C4-2B (cell line): ENCODE data around the gene TNFSF8.
A peak's percentile ranks its signal among the peaks of the same experiment; 100 is the strongest.

Experiments used
- H3K27ac ChIP-seq: fragments of 450-650 bp; 2 replicates; pipeline ENCODE4 v1.5.1; 2017
- ZFX ChIP-seq: fragments of 450-650 bp; IDR thresholded peaks from 2 replicates; pipeline ENCODE4 v1.6.1; 2017
- TF ChIP-seq, protein P1 (sequence below): fragments of 450-650 bp; conservative IDR thresholded peaks from 2 replicates; pipeline ENCODE4 v1.5.1; 2017; ENCODE audit warnings: mild to moderate bottlenecking

Gene TNFSF8

DNA sequence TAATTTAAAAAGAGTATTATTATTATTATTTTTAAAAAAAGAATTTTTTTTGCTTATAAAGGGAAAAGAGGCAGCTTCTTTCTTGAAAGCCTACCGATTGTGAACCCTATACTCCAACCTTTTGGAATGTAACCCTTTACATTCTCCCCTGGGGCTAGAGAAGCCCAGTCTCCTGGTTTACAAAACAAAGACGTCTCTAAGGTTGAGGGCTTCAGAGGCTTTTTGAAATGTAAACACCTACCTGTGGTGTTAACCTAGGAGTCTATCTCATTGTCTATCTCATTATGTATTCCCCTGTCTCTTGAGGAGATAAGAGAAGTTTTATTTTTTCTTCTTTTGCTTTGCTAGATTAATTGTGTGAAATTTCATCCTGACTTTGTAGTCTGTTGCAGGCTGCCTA lies 4.7 kb downstream of the TNFSF8 start:
- no peak overlapping the region for H3K27ac ChIP-seq

DNA sequence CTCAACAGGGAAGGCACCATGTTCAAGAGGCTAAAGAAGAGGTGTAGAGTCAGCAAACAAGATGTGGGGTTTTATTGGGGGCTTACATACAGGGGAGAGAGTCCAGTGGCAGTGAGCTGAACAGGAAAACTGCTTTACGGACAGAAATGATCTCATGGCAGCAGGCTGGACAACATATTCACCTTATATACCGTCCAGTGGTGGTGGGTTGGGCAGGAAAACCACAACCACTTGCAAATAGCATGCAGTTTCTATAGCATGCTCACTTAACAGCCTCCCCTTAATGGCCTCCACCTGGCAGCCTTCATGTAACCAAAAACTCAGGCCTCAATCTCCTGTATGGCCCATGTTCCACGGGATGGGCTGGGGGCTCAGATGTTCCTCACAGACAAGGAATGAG lies 5.4 kb downstream of the TNFSF8 start:
- H3K27ac ChIP-seq: no peak overlapping the region
- TF ChIP-seq, protein P1, sequence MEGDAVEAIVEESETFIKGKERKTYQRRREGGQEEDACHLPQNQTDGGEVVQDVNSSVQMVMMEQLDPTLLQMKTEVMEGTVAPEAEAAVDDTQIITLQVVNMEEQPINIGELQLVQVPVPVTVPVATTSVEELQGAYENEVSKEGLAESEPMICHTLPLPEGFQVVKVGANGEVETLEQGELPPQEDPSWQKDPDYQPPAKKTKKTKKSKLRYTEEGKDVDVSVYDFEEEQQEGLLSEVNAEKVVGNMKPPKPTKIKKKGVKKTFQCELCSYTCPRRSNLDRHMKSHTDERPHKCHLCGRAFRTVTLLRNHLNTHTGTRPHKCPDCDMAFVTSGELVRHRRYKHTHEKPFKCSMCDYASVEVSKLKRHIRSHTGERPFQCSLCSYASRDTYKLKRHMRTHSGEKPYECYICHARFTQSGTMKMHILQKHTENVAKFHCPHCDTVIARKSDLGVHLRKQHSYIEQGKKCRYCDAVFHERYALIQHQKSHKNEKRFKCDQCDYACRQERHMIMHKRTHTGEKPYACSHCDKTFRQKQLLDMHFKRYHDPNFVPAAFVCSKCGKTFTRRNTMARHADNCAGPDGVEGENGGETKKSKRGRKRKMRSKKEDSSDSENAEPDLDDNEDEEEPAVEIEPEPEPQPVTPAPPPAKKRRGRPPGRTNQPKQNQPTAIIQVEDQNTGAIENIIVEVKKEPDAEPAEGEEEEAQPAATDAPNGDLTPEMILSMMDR: no peak
- no peak for TF ChIP-seq ZFX

More for the DNA sequence above, 4.7 kb downstream of the TNFSF8 start:
- TF ChIP-seq, protein P1: no peak
- TF ChIP-seq ZFX: no peak

DNA sequence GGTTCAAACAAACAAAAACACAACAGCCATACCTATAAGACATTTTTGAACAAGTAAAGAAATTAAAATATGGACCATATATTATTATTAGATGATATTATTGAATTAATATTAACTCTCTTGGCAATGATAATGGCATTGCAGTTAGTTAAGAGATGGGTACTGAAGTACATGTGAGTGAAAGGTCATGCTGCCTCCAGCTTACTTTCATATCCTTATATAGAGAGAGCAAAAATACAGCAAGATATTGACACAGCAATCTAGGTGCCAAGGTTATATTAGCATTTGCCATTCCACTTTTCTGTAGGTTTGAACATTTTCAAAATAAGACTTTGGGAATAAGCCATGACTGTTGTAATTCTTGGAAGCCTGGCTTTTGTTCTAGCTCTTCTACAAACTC lies 6.1 kb downstream of the TNFSF8 start:
- TF ChIP-seq, protein P1: no peak
- TF ChIP-seq ZFX: no peak
- no peak overlapping the region for H3K27ac ChIP-seq

DNA sequence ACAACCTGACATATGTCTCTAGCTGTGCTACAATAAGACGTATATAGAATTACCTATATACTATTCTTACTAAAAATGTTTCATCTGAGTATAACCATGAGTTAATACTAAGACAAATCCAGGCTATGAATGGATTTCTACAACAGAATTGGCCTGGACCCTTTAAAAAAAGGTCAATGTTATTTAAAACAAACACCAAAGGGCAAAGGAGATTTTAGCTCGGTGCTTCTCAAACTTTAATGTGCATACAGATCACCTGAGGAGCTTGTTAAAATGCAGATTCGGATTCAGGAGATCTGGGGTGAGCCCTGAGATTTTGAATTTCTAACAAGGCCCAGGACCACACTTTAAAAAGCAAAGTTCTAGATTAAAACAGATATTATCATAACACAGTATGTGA lies 6.5 kb downstream of the TNFSF8 start:
- TF ChIP-seq ZFX: no peak
- TF ChIP-seq, protein P1: no peak
- no peak overlapping the region for H3K27ac ChIP-seq

DNA sequence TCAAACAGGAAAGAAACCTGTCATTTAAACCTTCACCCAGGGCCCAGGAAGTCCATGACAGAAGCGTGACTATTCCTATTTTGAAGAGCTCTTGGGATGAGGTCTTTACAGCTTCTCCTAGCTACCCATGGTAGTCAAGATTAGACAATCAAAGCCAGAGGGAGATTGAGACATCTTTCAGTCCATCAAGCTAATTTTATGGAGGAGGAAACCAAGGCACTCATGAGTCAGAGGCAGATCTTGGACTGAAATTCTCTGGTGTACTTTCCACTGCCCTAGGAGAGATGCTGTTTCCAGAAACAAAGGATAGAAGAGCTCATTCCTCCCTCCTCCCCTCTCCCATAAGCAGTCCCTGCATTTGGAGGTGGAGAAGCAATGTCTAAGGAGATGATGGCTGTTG lies 9.2 kb downstream of the TNFSF8 start:
- H3K27ac ChIP-seq: no peak overlapping the region
- TF ChIP-seq, protein P1: no peak
- TF ChIP-seq ZFX: no peak

DNA sequence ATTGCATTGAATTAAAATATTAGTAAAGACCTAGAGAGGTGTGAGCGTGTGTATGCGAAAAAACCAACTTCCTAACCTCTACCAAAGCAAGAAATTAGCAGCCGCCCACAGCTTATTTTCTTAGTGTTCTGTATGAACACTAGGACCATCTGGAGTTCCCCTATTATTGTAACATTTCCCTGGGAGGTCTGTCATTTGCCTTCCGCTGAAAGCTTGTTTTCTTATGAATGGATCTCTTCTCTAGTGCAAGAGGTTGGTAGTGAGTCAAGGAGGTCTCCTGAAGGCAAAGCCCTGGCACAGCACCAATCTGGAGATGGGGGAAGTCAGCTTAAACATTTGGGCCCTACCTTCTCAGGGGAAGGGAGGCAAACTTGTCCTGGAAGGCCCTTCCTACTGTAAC lies 10.8 kb downstream of the TNFSF8 start:
- TF ChIP-seq, protein P1: no peak
- TF ChIP-seq ZFX: no peak
- H3K27ac ChIP-seq: no peak overlapping the region

DNA sequence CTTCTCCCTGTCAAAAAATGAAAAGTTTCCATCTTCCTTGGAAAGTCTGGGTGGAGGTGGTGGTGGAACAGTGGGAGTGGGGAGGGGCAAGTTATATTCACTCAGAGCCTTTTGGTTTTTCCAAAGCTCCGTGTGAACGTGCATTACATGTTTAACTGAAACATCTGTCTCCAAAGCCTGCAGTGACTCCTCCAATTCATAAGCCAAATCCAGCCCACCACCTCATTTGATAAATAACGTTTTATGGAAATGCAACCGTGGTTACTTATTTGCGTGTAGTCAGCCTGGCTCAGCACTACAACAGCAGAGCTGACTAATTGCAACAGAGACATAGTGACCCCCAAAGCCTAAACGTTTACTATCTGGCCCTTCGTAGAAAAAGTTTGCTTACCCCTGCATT lies 13.9 kb downstream of the TNFSF8 start:
- TF ChIP-seq ZFX: no peak
- TF ChIP-seq, protein P1: no peak
- H3K27ac ChIP-seq: no peak overlapping the region

DNA sequence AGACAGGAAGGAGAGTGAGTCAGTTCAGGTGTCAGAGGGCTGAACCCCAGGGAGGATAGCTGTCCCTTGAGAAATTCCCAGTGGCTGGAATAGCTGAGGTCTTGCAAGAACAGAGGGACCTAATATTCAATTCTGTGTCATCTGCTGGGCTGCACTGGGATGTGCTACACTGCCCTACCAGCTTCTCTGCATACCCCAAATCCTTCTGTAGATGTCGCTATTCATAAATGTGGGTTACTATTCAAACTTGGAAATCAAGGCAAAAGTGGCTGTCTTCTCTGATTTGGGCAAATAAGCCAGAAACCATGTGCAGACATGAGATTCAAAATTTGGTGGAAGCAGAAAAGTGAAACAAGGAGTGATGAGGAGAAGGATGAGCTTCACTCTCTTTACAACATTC lies 16.3 kb downstream of the TNFSF8 start:
- TF ChIP-seq, protein P1: peak; percentile 17; the same call in 1 of the 2 replicates
- TF ChIP-seq ZFX: no peak
- no peak overlapping the region for H3K27ac ChIP-seq
